Measurements from ENCODE around the gene S1PR1. TPM values are rescaled to one million over a fixed set of nuclear protein-coding genes. Genes with fewer than 3 reads are reported as not detected.

The S1PR1 gene
- total RNA-seq, 4 donors from 2014 or later = 28.8 to 54.3 (median 47.5) TPM

- no peak for ATAC-seq
- Histone ChIP-seq H3K4me1 (peaks cover 0 to 10% of the 10 kb centered on the region in 2 donors), H3K27me3 (no peaks in the 10 kb centered on the region), H3K36me3 (no peaks in the 10 kb centered on the region), H3K9me3 (no peaks in the 10 kb centered on the region), H3K4me3 (no peak overlapping the region), H3K27ac (no peak overlapping the region)
- no peak for DNase-seq
- TF ChIP-seq POLR2A (IDR thresholded peaks at IDR 0.05) = no peak
- TF ChIP-seq, protein P1, sequence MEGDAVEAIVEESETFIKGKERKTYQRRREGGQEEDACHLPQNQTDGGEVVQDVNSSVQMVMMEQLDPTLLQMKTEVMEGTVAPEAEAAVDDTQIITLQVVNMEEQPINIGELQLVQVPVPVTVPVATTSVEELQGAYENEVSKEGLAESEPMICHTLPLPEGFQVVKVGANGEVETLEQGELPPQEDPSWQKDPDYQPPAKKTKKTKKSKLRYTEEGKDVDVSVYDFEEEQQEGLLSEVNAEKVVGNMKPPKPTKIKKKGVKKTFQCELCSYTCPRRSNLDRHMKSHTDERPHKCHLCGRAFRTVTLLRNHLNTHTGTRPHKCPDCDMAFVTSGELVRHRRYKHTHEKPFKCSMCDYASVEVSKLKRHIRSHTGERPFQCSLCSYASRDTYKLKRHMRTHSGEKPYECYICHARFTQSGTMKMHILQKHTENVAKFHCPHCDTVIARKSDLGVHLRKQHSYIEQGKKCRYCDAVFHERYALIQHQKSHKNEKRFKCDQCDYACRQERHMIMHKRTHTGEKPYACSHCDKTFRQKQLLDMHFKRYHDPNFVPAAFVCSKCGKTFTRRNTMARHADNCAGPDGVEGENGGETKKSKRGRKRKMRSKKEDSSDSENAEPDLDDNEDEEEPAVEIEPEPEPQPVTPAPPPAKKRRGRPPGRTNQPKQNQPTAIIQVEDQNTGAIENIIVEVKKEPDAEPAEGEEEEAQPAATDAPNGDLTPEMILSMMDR (IDR thresholded peaks at IDR 0.05 in 4 of 5, conservative IDR thresholded peaks at IDR 0.05 in 1 of 5) = no peak
- in situ Hi-C loops (cut with MboI; ENCODE audit: low sequenced_read_pairs in 4 of 4) (no loop called here), intact Hi-C loops (cut with DNase I; ENCODE audit: low total_unique reads) (no loop called here)
These were observed 30.3 kb downstream of the S1PR1 start for GRCh38 chr1:101267082-101267481.

- intact Hi-C loops (cut with DNase I; ENCODE audit: low total_unique reads) (no loop called here), in situ Hi-C loops (cut with MboI; ENCODE audit: low sequenced_read_pairs in 4 of 4) (no loop called here)
- no peak for DNase-seq
- TF ChIP-seq, protein P1 (IDR thresholded peaks at IDR 0.05 in 4 of 5, conservative IDR thresholded peaks at IDR 0.05 in 1 of 5) = no peak
- no peak for TF ChIP-seq POLR2A (IDR thresholded peaks at IDR 0.05)
- Histone ChIP-seq H3K4me3 (no peak overlapping the region), H3K27ac (no peak overlapping the region), H3K4me1 (no peaks in the 10 kb centered on the region), H3K27me3 (no peaks in the 10 kb centered on the region), H3K36me3 (no peaks in the 10 kb centered on the region), H3K9me3 (no peaks in the 10 kb centered on the region)
- ATAC-seq = no peak
These were observed 32.1 kb downstream of the S1PR1 start for GRCh38 chr1:101268893-101269292.

- intact Hi-C loops (cut with DNase I; ENCODE audit: low total_unique reads) = no loop called here
- in situ Hi-C loops (cut with MboI; ENCODE audit: low sequenced_read_pairs in 4 of 4) = no loop called here
- H3K27ac ChIP-seq = no peak overlapping the region
- H3K9me3 ChIP-seq = no peaks in the 10 kb centered on the region
- TF ChIP-seq, protein P1 (IDR thresholded peaks at IDR 0.05 in 4 of 5, conservative IDR thresholded peaks at IDR 0.05 in 1 of 5) = no peak
- TF ChIP-seq POLR2A (IDR thresholded peaks at IDR 0.05) = no peak
- DNase-seq = no peak
- H3K27me3 ChIP-seq = peaks cover 0 to 3% (median 0%) of the 10 kb centered on the region in 3 donors
- H3K4me1 ChIP-seq = no peaks in the 10 kb centered on the region
- no peak for ATAC-seq
- H3K4me3 ChIP-seq = no peak overlapping the region
- no peaks in the 10 kb centered on the region for H3K36me3 ChIP-seq
These were observed 38.9 kb downstream of the S1PR1 start for GRCh38 chr1:101275672-101276071.

DNA sequence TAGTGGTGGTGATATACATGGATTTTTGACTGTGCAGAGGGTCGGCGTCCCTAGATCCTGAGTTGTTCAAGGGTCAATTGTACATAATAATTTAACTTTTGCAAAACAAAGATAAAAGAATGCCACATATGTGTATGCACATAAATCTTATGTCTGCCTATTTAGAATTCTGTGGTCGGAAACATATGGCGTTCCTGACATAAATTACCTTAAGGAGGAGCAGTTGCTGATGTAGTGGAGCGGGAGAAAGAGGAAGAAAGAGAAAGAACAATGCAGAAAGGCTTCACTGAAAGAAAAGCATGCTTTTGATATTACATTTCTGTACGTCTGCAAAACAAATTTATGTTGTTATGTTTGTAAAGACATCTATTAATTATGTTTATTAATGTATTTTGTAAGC is 40.0 kb downstream of the S1PR1 start:
- Histone ChIP-seq H3K4me3 (no peak overlapping the region), H3K9me3 (no peaks in the 10 kb centered on the region), H3K27me3 (peaks cover 0 to 3% (median 0%) of the 10 kb centered on the region in 3 donors), H3K4me1 (no peaks in the 10 kb centered on the region), H3K27ac (no peak overlapping the region), H3K36me3 (no peaks in the 10 kb centered on the region)
- intact Hi-C loops (cut with DNase I; ENCODE audit: low total_unique reads) (no loop called here), in situ Hi-C loops (cut with MboI; ENCODE audit: low sequenced_read_pairs in 4 of 4) (no loop called here)
- no peak for DNase-seq
- ATAC-seq = no peak
- TF ChIP-seq POLR2A (IDR thresholded peaks at IDR 0.05) = no peak
- TF ChIP-seq, protein P1 (IDR thresholded peaks at IDR 0.05 in 4 of 5, conservative IDR thresholded peaks at IDR 0.05 in 1 of 5) = no peak

GRCh38 chr1:101278238-101278637 is 41.4 kb downstream of the S1PR1 start:
- no peak overlapping the region for H3K27ac ChIP-seq
- no peaks in the 10 kb centered on the region for H3K4me1 ChIP-seq
- H3K27me3 ChIP-seq = peaks cover 0 to 3% (median 0%) of the 10 kb centered on the region in 3 donors
- in situ Hi-C loops (cut with MboI; ENCODE audit: low sequenced_read_pairs in 4 of 4) = no loop called here
- TF ChIP-seq, protein P1 (IDR thresholded peaks at IDR 0.05 in 4 of 5, conservative IDR thresholded peaks at IDR 0.05 in 1 of 5) = no peak
- TF ChIP-seq POLR2A (IDR thresholded peaks at IDR 0.05) = no peak
- intact Hi-C loops (cut with DNase I; ENCODE audit: low total_unique reads) = no loop called here
- no peak overlapping the region for H3K4me3 ChIP-seq
- DNase-seq (no peak), ATAC-seq (no peak)
- H3K36me3 ChIP-seq = no peaks in the 10 kb centered on the region
- no peaks in the 10 kb centered on the region for H3K9me3 ChIP-seq

Data from gastrocnemius medialis (tissue), 4 donors.